MM.1S (cell line): ENCODE data around the gene DGLUCY.

Experiments
- DNase-seq: peaks from one replicate; pipeline ENCODE4 v3.0.0-alpha.2; 2015
- H2AFZ ChIP-seq: fragments of 300-600 bp; sonication (generic); 2 replicates; pipeline ENCODE4 v1.6.0; 2016; ENCODE audit warnings: antibody characterized with exemption, low read length
- H3F3A ChIP-seq: fragments of 300-600 bp; sonication (generic); 2 replicates; pipeline ENCODE4 v1.6.1; 2016; ENCODE audit warnings: mild to moderate bottlenecking, antibody characterized with exemption, low read length, moderate library complexity, mixed read lengths; ENCODE audit not compliant: insufficient read depth
- H3K27ac ChIP-seq: fragments of 300-600 bp; sonication (generic); 2 replicates; pipeline ENCODE4 v1.5.1; 2016; ENCODE audit warnings: mild to moderate bottlenecking, low read length
- H3K27me3 ChIP-seq: fragments of 300-600 bp; sonication (generic); replicated peaks from 2 replicates; pipeline ENCODE4 v1.6.0; 2016; ENCODE audit warnings: low read length; ENCODE audit not compliant: insufficient read depth
- H3K36me3 ChIP-seq: fragments of 300-600 bp; sonication (generic); replicated peaks from 2 replicates; pipeline ENCODE4 v1.6.1; 2016; ENCODE audit warnings: mild to moderate bottlenecking, low read length, mixed read lengths; ENCODE audit not compliant: insufficient read depth
- H3K4me1 ChIP-seq: fragments of 300-600 bp; sonication (generic); 2 replicates; pipeline ENCODE4 v1.6.1; 2016; ENCODE audit warnings: low read length, mixed read lengths
- H3K4me2 ChIP-seq: fragments of 300-600 bp; sonication (generic); 2 replicates; pipeline ENCODE4 v1.6.0; 2016; ENCODE audit warnings: low read depth, low read length
- H3K4me3 ChIP-seq: fragments of 300-600 bp; sonication (generic); 2 replicates; pipeline ENCODE4 v1.5.1; 2016; ENCODE audit warnings: low read length, mixed read lengths
- H3K79me2 ChIP-seq: fragments of 300-600 bp; sonication (generic); 2 replicates; pipeline ENCODE4 v1.6.1; 2016; ENCODE audit warnings: mixed run types, low read length, mixed read lengths
- H3K9ac ChIP-seq: fragments of 300-600 bp; sonication (generic); 2 replicates; pipeline ENCODE4 v1.6.1; 2016; ENCODE audit warnings: low read length, mixed read lengths
- H3K9me2 ChIP-seq: fragments of 300-600 bp; sonication (generic); replicated peaks from 2 replicates; pipeline ENCODE4 v1.6.1; 2016; ENCODE audit warnings: mild to moderate bottlenecking, low read length, mixed read lengths; ENCODE audit not compliant: insufficient read depth
- H3K9me3 ChIP-seq: fragments of 300-600 bp; sonication (generic); replicated peaks from 2 replicates; pipeline ENCODE4 v1.6.1; 2016; ENCODE audit warnings: mild to moderate bottlenecking, low read length, mixed read lengths; ENCODE audit not compliant: insufficient read depth
- H4K20me1 ChIP-seq: fragments of 300-600 bp; sonication (generic); 2 replicates; pipeline ENCODE4 v1.6.1; 2016; ENCODE audit warnings: mild to moderate bottlenecking, low read length, moderate library complexity, mixed read lengths; ENCODE audit not compliant: insufficient read depth
- EZH2 ChIP-seq: fragments of 300-600 bp; sonication (generic); optimal IDR thresholded peaks from 2 replicates; pipeline ENCODE3; 2017; ENCODE audit warnings: low read depth, mild to moderate bottlenecking, antibody characterized with exemption, low read length, mixed read lengths
- EZH2phosphoT487 ChIP-seq: fragments of 300-600 bp; sonication (generic); IDR thresholded peaks from 2 replicates; pipeline ENCODE4 v1.6.1; 2018; ENCODE audit warnings: antibody characterized with exemption, low read length
- TF ChIP-seq, protein P1 (sequence below): fragments of 300-600 bp; sonication (generic); IDR thresholded peaks from 2 replicates; pipeline ENCODE4 v1.5.1; 2016; ENCODE audit warnings: antibody characterized with exemption, low read length, mixed read lengths

DGLUCY gene

DNA sequence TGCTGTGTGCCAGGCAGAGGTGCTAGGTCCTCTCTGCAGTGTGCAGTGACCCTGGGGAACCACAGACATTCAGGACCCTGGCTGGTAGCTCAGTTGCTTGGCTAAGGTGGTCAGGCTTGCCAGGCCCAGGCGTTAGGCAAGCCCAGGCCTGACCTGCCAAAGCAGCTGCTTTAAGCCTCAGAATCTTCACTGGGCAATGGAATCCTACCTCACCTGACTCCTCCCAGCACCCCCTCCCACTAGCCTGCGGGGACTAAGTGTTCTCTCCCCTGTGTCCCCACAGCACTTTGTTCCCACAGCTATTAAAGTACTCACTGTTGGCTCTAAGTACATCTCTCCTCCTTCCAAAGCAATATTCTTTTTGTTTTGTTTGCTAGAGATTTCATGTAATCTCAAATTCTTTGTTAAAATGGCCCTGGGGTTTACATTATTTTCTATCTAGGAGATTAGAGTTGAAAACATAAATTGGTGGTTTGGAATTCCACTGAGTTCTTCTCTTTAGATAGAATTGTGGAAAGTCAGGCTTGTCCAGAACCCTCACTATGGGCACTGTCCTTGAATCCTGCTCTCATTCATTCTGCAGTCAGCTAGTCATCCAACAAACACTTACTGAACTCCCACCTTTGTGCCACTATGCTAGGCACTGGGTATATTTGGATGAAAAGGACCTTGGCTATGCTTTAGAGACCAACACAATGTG is 44.4 kb downstream of the DGLUCY start:
- Histone ChIP-seq H3K4me3 (no peak overlapping the region), H3K36me3 (no peaks in the 10 kb centered on the region), H3K79me2 (no peaks in the 10 kb centered on the region), H3F3A (no peaks in the 10 kb centered on the region), H3K4me2 (no peak overlapping the region), H3K27ac (no peak overlapping the region), H3K9me2 (no peaks in the 10 kb centered on the region), H3K4me1 (no peaks in the 10 kb centered on the region), H3K27me3 (no peaks in the 10 kb centered on the region), H4K20me1 (no peaks in the 10 kb centered on the region), H3K9me3 (no peaks in the 10 kb centered on the region), H2AFZ (no peak overlapping the region), H3K9ac (no peak overlapping the region)
- TF ChIP-seq EZH2phosphoT487 (no peak), EZH2 (no peak)
- TF ChIP-seq, protein P1, sequence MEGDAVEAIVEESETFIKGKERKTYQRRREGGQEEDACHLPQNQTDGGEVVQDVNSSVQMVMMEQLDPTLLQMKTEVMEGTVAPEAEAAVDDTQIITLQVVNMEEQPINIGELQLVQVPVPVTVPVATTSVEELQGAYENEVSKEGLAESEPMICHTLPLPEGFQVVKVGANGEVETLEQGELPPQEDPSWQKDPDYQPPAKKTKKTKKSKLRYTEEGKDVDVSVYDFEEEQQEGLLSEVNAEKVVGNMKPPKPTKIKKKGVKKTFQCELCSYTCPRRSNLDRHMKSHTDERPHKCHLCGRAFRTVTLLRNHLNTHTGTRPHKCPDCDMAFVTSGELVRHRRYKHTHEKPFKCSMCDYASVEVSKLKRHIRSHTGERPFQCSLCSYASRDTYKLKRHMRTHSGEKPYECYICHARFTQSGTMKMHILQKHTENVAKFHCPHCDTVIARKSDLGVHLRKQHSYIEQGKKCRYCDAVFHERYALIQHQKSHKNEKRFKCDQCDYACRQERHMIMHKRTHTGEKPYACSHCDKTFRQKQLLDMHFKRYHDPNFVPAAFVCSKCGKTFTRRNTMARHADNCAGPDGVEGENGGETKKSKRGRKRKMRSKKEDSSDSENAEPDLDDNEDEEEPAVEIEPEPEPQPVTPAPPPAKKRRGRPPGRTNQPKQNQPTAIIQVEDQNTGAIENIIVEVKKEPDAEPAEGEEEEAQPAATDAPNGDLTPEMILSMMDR: no peak
- no peak for DNase-seq

DNA sequence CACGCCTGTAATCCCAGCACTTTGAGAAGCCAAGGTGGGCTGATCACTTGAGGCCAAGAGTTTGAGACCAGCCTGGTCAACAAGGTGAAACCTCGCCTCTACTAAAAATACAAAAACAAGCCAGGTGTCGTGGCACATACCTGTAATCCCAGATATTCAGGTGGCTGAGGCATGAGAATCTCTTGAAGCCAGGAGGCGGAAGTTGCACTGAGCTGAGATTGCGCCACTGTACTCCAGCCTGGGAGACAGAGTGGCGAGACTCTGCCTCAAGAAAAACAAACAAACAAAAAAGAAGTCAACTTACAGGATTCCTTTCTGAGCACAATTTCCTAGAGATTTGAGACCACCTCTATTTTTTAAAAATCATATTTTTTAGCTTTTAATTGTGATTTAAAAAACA is 45.3 kb downstream of the DGLUCY start:
- no peaks in the 10 kb centered on the region for H3K36me3 ChIP-seq

DNA sequence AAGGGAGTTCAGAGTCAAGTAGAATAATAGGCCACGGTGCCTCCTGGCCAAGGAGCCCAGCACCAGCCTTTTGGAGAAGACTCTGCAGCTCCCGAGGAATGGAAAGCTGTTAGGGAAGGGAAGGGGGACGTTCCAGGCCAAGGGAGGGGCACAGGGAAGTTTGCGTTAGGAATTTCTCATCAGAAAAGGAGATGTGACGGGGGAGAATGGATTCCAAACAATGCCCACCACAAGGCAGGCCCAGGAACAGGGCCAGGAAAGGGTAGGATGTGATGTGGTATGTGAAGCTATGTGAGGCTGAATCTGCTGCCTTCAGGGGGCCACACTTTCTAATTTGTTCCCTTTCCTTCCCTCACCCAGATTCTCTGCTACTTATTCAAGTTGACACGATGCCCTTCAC is 46.0 kb downstream of the DGLUCY start:
- Histone ChIP-seq H3K4me3 (no peak overlapping the region), H3K36me3 (no peaks in the 10 kb centered on the region), H3K27me3 (no peaks in the 10 kb centered on the region), H3K79me2 (no peaks in the 10 kb centered on the region), H3K9ac (no peak overlapping the region), H3K9me3 (no peaks in the 10 kb centered on the region), H4K20me1 (no peaks in the 10 kb centered on the region), H3K27ac (no peak overlapping the region), H2AFZ (no peak overlapping the region), H3F3A (no peaks in the 10 kb centered on the region), H3K9me2 (no peaks in the 10 kb centered on the region), H3K4me1 (no peaks in the 10 kb centered on the region), H3K4me2 (no peak overlapping the region)
- TF ChIP-seq, protein P1: no peak
- no peak for TF ChIP-seq EZH2phosphoT487
- TF ChIP-seq EZH2: no peak
- no peak for DNase-seq

More for the DNA sequence above, 45.3 kb downstream of the DGLUCY start:
- H3K4me3 ChIP-seq: no peak overlapping the region
- no peaks in the 10 kb centered on the region for H3K9me3 ChIP-seq
- H3K4me1 ChIP-seq: no peaks in the 10 kb centered on the region
- H2AFZ ChIP-seq: no peak overlapping the region
- no peak for TF ChIP-seq EZH2
- TF ChIP-seq, protein P1: no peak
- TF ChIP-seq EZH2phosphoT487: no peak
- H3K27me3 ChIP-seq: no peaks in the 10 kb centered on the region
- no peaks in the 10 kb centered on the region for H3K79me2 ChIP-seq
- DNase-seq: no peak
- H3K27ac ChIP-seq: no peak overlapping the region
- no peak overlapping the region for H3K4me2 ChIP-seq
- H4K20me1 ChIP-seq: no peaks in the 10 kb centered on the region
- no peaks in the 10 kb centered on the region for H3K9me2 ChIP-seq
- no peaks in the 10 kb centered on the region for H3F3A ChIP-seq
- no peak overlapping the region for H3K9ac ChIP-seq
